Ascending aorta (tissue), 2 donors: ENCODE results near the gene WASHC4. TPM values are rescaled to one million over a fixed set of nuclear protein-coding genes. Genes with fewer than 3 reads are reported as not detected.
"Not testable (repeated sequence)": the region's sequence is repeated elsewhere in the genome, so short reads cannot be mapped to it uniquely, and the experiment has no call there.

Source experiments
- DNase-seq, 2 donors: peaks; one replicate each; pipeline ENCODE4 v3.0.0-alpha.2; 2019; ENCODE audit warnings: low spot score in 2 of 2
- H3K27ac ChIP-seq, 2 donors: fragments of 200-600 bp; sonication (generic); one replicate each; pipeline ENCODE4 v1.5.1; 2016 to 2017; ENCODE audit warnings: mild to moderate bottlenecking in 1 of 2
- H3K27me3 ChIP-seq: fragments of 200-600 bp; sonication (generic); one replicate; pipeline ENCODE4 v1.5.1; 2017
- H3K36me3 ChIP-seq, 2 donors: fragments of 200-600 bp; sonication (generic); one replicate each; pipeline ENCODE4 v1.5.1; 2016
- H3K4me1 ChIP-seq, 2 donors: fragments of 200-600 bp; sonication (generic); one replicate each; pipeline ENCODE4 v1.5.1; 2016 to 2017; ENCODE audit warnings: mild to moderate bottlenecking in 1 of 2
- H3K4me3 ChIP-seq, 2 donors: fragments of 200-600 bp; sonication (generic); one replicate each; pipeline ENCODE4 v1.5.1; 2016 to 2017; ENCODE audit warnings: mild to moderate bottlenecking in 1 of 2
- H3K9me3 ChIP-seq, 2 donors: fragments of 200-600 bp; sonication (generic); one replicate each; pipeline ENCODE4 v1.5.1; 2016
- intact Hi-C: fragments of 100-400 bp; cut with DNase I; formaldehyde crosslinking; loops from one replicate; pipeline ENCODE4 v1.15.1; 2023
- total RNA-seq: library from RNA; depleted of rRNA; stranded (reverse); fragments of >200 nt; gene quantifications from one replicate; pipeline ENCODE4 v1.1.0, GENCODE V29; 2016
- TF ChIP-seq, protein P1 (sequence below), 3 experiments: fragments of 200-600 bp in 2 of 3; fragments of 450-650 bp in 1 of 3; sonication (generic) in 2 of 3; IDR thresholded peaks; one replicate each; pipeline ENCODE4 v1.5.1; 2016 to 2019; ENCODE audit warnings: antibody characterized with exemption in 3 of 3, mild to moderate bottlenecking in 1 of 3, moderate library complexity in 1 of 3

The WASHC4 gene
- total RNA-seq, 1 donor from 2014 or later, result 22.8 TPM

DNA sequence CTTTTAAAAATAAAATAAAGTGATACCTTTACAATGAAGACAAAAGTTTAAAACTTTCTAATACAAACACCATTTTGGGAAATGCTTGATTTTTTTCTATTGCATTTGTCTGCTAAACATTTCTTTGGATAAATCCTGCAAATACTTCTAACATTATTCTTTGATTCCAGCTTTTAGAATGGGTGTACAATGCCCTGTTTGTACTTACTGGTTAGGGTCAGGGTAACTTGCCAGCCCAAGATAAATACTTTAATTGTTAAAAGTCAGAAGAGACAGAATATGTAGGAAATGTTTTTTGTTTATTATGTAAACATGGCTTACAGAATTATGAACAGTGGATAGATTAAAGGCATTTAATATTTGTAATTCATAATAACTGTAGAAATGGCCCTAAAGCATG, 60.5 kb downstream of the WASHC4 start:
- H3K4me1 ChIP-seq, result no peaks in the 10 kb centered on the region
- intact Hi-C loops, result loop anchor here (5.0 kb wide), 1 partner anchor 214 kb away; no protein-coding TSS in a partner anchor
- H3K36me3 ChIP-seq, result peaks cover 46 to 67% of the 10 kb centered on the region in 2 donors
- H3K9me3 ChIP-seq, result no peaks in the 10 kb centered on the region
- TF ChIP-seq, protein P1, sequence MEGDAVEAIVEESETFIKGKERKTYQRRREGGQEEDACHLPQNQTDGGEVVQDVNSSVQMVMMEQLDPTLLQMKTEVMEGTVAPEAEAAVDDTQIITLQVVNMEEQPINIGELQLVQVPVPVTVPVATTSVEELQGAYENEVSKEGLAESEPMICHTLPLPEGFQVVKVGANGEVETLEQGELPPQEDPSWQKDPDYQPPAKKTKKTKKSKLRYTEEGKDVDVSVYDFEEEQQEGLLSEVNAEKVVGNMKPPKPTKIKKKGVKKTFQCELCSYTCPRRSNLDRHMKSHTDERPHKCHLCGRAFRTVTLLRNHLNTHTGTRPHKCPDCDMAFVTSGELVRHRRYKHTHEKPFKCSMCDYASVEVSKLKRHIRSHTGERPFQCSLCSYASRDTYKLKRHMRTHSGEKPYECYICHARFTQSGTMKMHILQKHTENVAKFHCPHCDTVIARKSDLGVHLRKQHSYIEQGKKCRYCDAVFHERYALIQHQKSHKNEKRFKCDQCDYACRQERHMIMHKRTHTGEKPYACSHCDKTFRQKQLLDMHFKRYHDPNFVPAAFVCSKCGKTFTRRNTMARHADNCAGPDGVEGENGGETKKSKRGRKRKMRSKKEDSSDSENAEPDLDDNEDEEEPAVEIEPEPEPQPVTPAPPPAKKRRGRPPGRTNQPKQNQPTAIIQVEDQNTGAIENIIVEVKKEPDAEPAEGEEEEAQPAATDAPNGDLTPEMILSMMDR (IDR thresholded peaks at IDR 0.05), result no peak
- DNase-seq, result no peak
- no peak overlapping the region for H3K27ac ChIP-seq
- H3K4me3 ChIP-seq, result no peak overlapping the region
- H3K27me3 ChIP-seq, result no peaks in the 10 kb centered on the region

- TF ChIP-seq, protein P1 (IDR thresholded peaks at IDR 0.05), result no peak
- H3K27ac ChIP-seq, result no peak overlapping the region
- H3K4me1 ChIP-seq, result no peaks in the 10 kb centered on the region
- peaks cover 33 to 63% of the 10 kb centered on the region in 2 donors for H3K36me3 ChIP-seq
- H3K27me3 ChIP-seq, result no peaks in the 10 kb centered on the region
- DNase-seq, result no peak
- no peak overlapping the region for H3K4me3 ChIP-seq
- no peaks in the 10 kb centered on the region for H3K9me3 ChIP-seq
- intact Hi-C loops, result no loop called here
Measured at GRCh38 chr12:105170139-105170538, 62.6 kb downstream of the WASHC4 start.

DNA sequence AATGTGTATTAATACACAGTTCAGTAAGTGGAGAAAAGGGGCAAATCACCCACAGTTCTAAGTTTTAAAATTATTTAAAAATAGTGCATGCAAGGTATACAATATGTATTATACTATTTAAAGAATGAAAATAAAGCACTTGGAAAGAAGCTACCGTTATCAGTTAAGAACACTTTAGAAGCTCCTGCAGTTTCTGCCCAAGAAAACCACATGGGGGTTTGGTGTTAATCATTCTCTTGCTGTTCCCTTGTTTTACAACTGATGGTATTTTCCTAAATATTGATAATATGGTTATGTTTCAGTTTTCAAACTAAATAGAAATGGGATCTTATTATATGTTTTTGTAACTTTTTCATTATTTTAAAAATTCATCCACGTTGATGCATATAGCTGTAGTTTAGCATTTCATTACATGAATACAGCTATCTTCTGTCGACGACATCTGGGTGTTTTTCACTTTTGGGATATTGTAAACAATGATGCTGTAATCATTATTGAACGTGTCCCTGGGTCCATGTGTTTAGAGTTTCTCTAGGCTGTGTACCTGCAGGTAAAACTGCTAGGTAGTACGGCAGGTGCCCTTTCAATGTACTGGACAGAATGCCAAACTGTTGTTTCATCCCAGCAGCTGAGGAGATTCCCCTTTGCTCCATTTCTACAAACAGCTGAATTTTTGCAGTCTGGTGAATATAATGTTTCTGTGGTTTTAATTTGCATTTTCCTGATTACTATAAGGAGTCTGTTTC, 64.3 kb downstream of the WASHC4 start:
- DNase-seq, result no peak
- no peaks in the 10 kb centered on the region for H3K27me3 ChIP-seq
- H3K36me3 ChIP-seq, result peaks cover 29 to 68% of the 10 kb centered on the region in 2 donors
- no peak overlapping the region for H3K4me3 ChIP-seq
- no peak overlapping the region for H3K27ac ChIP-seq
- TF ChIP-seq, protein P1 (IDR thresholded peaks at IDR 0.05), result no peak
- no peaks in the 10 kb centered on the region for H3K9me3 ChIP-seq
- H3K4me1 ChIP-seq, result no peaks in the 10 kb centered on the region
- intact Hi-C loops, result no loop called here

GRCh38 chr12:105175397-105175990, 68.0 kb downstream of the WASHC4 start:
- Histone ChIP-seq H3K9me3 (peaks cover 0 to 11% of the 10 kb centered on the region in 2 donors), H3K4me3 (no peak overlapping the region), H3K27ac (no peak overlapping the region), H3K4me1 (no peaks in the 10 kb centered on the region), H3K36me3 (peaks cover 21 to 45% of the 10 kb centered on the region in 2 donors), H3K27me3 (no peaks in the 10 kb centered on the region)
- TF ChIP-seq, protein P1 (IDR thresholded peaks at IDR 0.05), result no peak
- intact Hi-C loops, result no loop called here
- DNase-seq, result no peak

DNA sequence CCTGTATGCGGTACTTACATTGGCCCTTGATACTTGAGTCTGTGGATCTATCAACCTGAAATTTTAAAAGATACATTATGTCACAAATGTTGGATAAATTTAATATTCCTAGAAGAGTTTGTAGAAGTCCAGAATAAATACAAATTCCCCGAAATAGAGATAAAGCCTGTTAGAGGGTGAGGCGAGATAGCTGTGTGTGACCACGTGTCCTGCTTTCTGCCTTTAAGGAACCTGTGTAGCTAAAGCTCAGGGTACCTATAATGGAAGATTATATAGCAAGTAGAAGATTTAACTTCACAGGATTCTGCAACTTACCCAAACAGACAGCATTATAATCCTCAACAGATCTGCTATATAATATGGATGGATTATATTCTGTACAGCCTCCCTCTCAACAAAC, 69.7 kb downstream of the WASHC4 start:
- H3K36me3 ChIP-seq, result peaks cover 18 to 39% of the 10 kb centered on the region in 2 donors
- no peaks in the 10 kb centered on the region for H3K27me3 ChIP-seq
- no peaks in the 10 kb centered on the region for H3K4me1 ChIP-seq
- TF ChIP-seq, protein P1 (IDR thresholded peaks at IDR 0.05), result no peak
- intact Hi-C loops, result no loop called here
- H3K9me3 ChIP-seq, result peaks cover 0 to 19% of the 10 kb centered on the region in 2 donors
- H3K4me3 ChIP-seq, result no peak overlapping the region
- H3K27ac ChIP-seq, result no peak overlapping the region
- DNase-seq, result no peak

DNA sequence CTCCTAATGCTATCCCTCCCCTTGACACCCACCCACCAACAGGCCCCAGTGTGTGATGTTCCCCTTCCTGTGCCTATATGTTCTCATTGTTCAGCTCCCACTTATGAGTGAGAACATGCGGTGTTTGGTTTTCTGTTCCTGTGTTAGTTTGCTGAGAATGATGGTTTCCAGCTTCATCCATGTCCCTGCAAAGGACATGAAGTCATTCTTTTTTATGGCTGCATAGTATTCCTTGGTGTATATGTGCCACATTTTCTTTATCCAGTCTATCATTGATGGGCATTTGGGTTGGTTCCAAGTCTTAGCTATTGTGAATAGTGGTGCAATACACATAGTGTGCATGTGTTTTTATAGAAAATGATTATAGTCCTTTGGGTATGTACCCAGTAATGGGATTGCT, 71.6 kb downstream of the WASHC4 start:
- H3K27me3 ChIP-seq, DNase-seq, intact Hi-C loops, H3K4me1 ChIP-seq, H3K27ac ChIP-seq, H3K4me3 ChIP-seq: not testable (repeated sequence)
- Histone ChIP-seq H3K9me3 (peaks cover 0 to 25% of the 10 kb centered on the region in 2 donors), H3K36me3 (peaks cover 19 to 41% of the 10 kb centered on the region in 2 donors)

DNA sequence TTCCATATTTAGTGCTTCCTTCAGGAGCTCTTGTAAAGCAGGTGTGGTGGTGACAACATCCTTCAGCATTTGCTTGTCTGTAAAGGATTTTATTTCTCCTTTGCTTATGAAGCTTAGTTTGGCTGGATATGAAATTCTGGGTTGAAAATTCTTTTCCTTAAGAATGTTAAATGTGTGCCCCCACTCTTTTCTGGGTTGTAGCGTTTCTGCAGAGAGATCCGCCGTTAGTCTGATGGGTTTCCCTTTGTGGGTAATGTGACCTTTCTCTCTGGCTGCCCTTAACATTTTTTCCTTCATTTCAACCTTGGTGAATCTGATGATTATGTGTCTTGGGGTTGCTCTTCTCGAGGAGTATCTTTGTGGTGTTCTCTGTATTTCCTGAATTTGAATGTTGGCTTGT, 75.9 kb downstream of the WASHC4 start:
- H3K27ac ChIP-seq, H3K4me3 ChIP-seq, intact Hi-C loops, DNase-seq, H3K27me3 ChIP-seq, H3K4me1 ChIP-seq: not testable (repeated sequence)
- Histone ChIP-seq H3K36me3 (peaks cover 37 to 53% of the 10 kb centered on the region in 2 donors), H3K9me3 (peaks cover 0 to 25% of the 10 kb centered on the region in 2 donors)

- intact Hi-C loops, result not testable (repeated sequence)
- peaks cover 42 to 59% of the 10 kb centered on the region in 2 donors for H3K36me3 ChIP-seq
Measured at GRCh38 chr12:105183976-105184375, 76.4 kb downstream of the WASHC4 start.

More at GRCh38 chr12:105183976-105184375, 76.4 kb downstream of the WASHC4 start:
- not testable (repeated sequence) for H3K27me3 ChIP-seq, H3K4me3 ChIP-seq, DNase-seq, H3K27ac ChIP-seq, H3K4me1 ChIP-seq
- peaks cover 0 to 25% of the 10 kb centered on the region in 2 donors for H3K9me3 ChIP-seq
